ENCODE results near the gene SLTM. TPM values are rescaled to one million over a fixed set of nuclear protein-coding genes. Genes with fewer than 3 reads are reported as not detected.

SLTM gene
- polyA plus RNA-seq, 1 donor (not counting 4 experiments of a cell fraction or from before 2014, with no cell fraction given), result 58.9 TPM

DNA sequence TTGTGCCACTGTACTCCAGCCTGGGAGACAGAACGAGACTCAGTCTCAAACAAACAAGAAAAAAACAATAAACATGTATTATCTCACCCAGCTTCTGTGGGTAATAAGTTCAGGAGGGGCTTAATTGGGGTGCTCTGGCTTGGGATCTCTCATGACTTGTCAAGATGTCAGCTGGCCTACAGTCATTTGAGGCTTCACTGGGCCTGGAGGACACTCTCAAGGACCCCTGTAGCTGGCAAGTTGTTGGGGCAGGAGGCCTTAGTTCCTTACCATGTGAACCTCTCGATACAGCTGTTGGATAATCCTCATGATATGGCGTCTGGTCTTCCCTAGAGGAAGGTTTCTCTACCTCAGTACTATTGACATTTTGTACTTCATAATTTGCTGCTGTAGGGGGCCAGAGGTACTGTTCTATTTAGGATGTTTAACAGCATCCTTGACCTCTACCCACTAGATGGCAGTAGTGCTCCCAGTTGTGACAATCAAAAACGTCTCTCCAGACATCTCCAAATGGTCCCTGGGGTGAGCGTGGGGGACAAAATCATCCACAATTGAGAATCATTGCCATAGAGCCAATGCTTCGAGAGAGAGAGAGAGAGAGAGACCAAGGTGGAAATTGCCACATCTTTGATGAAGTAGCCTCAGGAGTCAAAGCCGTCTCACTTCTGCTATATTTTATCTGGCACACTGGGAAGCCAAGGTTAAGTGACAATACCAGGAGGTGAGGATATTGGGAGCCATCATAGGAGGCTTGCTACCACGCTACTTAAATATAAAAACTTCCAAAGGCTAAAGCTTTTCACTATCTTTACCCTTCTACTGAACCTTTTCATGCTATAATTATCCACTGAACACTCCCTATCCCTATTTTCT, 23.9 kb upstream of the SLTM start:
- Histone ChIP-seq H3K4me2 (ENCODE audit: control insufficient read depth, extremely low read depth, insufficient read depth, low read depth, low read length) (no peak overlapping the region), H3K9me3 (ENCODE audit: control insufficient read depth, low read depth, low read length) (no peaks in the 10 kb centered on the region), H3K4me1 (ENCODE audit: control insufficient read depth, extremely low read depth, insufficient read depth, low read length) (peaks cover 7% of the 10 kb centered on the region), H3K27ac (ENCODE audit: control insufficient read depth, insufficient read depth, low read length) (no peak overlapping the region), H3K9me1 (ENCODE audit: control insufficient read depth, extremely low read depth, insufficient read depth, low read length) (no peaks in the 10 kb centered on the region), H2AFZ (ENCODE audit: control insufficient read depth, low read length) (no peak overlapping the region), H3K79me2 (ENCODE audit: control insufficient read depth, insufficient read depth, low read length) (no peaks in the 10 kb centered on the region), H3K36me3 (ENCODE audit: control insufficient read depth in 2 of 2, extremely low read depth in 1 of 2, insufficient read depth in 2 of 2, low read length in 2 of 2) (no peaks in the 10 kb centered on the region), H3K4me3 (ENCODE audit: control insufficient read depth in 2 of 3, extremely low read depth in 1 of 3, insufficient read depth in 2 of 3, low read depth in 1 of 3, low read length in 3 of 3) (no peak overlapping the region), H4K20me1 (ENCODE audit: control insufficient read depth, extremely low read depth, insufficient read depth, low read length) (no peaks in the 10 kb centered on the region), H3K27me3 (ENCODE audit: control insufficient read depth, extremely low read depth, insufficient read depth, low read length) (no peaks in the 10 kb centered on the region), H3K9ac (ENCODE audit: control insufficient read depth, extremely low read depth, insufficient read depth, low read length) (no peak overlapping the region)
- DNase-seq (ENCODE audit: low read depth, low spot score) (no peak), FAIRE-seq (peak; percentile 84)
- dilution Hi-C loops (cut with MboI; ENCODE audit: extremely low pct_ligation_motif_present, low sequenced_read_pairs), result no loop called here
- TF ChIP-seq, protein P1, sequence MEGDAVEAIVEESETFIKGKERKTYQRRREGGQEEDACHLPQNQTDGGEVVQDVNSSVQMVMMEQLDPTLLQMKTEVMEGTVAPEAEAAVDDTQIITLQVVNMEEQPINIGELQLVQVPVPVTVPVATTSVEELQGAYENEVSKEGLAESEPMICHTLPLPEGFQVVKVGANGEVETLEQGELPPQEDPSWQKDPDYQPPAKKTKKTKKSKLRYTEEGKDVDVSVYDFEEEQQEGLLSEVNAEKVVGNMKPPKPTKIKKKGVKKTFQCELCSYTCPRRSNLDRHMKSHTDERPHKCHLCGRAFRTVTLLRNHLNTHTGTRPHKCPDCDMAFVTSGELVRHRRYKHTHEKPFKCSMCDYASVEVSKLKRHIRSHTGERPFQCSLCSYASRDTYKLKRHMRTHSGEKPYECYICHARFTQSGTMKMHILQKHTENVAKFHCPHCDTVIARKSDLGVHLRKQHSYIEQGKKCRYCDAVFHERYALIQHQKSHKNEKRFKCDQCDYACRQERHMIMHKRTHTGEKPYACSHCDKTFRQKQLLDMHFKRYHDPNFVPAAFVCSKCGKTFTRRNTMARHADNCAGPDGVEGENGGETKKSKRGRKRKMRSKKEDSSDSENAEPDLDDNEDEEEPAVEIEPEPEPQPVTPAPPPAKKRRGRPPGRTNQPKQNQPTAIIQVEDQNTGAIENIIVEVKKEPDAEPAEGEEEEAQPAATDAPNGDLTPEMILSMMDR (optimal IDR thresholded peaks at IDR 0.05 in 1 of 3, IDR thresholded peaks at IDR 0.05 in 1 of 3, conservative IDR thresholded peaks at IDR 0.05 in 1 of 3; ENCODE audit: extremely low read depth in 1 of 3, insufficient read depth in 2 of 3, low read length in 3 of 3), result peak; percentile 72 to 91 (median 78)
- TF ChIP-seq EZH2 (IDR thresholded peaks at IDR 0.05; ENCODE audit: low read length), result no peak

- Histone ChIP-seq H3K4me2 (ENCODE audit: control insufficient read depth, extremely low read depth, insufficient read depth, low read depth, low read length) (peak overlapping the region; percentile 83), H3K27me3 (ENCODE audit: control insufficient read depth, extremely low read depth, insufficient read depth, low read length) (no peaks in the 10 kb centered on the region), H3K79me2 (ENCODE audit: control insufficient read depth, insufficient read depth, low read length) (no peaks in the 10 kb centered on the region), H3K36me3 (ENCODE audit: control insufficient read depth in 2 of 2, extremely low read depth in 1 of 2, insufficient read depth in 2 of 2, low read length in 2 of 2) (no peaks in the 10 kb centered on the region), H3K4me1 (ENCODE audit: control insufficient read depth, extremely low read depth, insufficient read depth, low read length) (peaks cover 24% of the 10 kb centered on the region), H3K27ac (ENCODE audit: control insufficient read depth, insufficient read depth, low read length) (peak overlapping the region; percentile 39), H3K9me1 (ENCODE audit: control insufficient read depth, extremely low read depth, insufficient read depth, low read length) (no peaks in the 10 kb centered on the region), H3K9ac (ENCODE audit: control insufficient read depth, extremely low read depth, insufficient read depth, low read length) (no peak overlapping the region), H2AFZ (ENCODE audit: control insufficient read depth, low read length) (peak overlapping the region; percentile 45), H3K4me3 (ENCODE audit: control insufficient read depth in 2 of 3, extremely low read depth in 1 of 3, insufficient read depth in 2 of 3, low read depth in 1 of 3, low read length in 3 of 3) (no peak overlapping the region), H3K9me3 (ENCODE audit: control insufficient read depth, low read depth, low read length) (no peaks in the 10 kb centered on the region), H4K20me1 (ENCODE audit: control insufficient read depth, extremely low read depth, insufficient read depth, low read length) (no peaks in the 10 kb centered on the region)
- peak; percentile 97 for FAIRE-seq
- TF ChIP-seq, protein P1 (optimal IDR thresholded peaks at IDR 0.05 in 1 of 3, IDR thresholded peaks at IDR 0.05 in 1 of 3, conservative IDR thresholded peaks at IDR 0.05 in 1 of 3; ENCODE audit: extremely low read depth in 1 of 3, insufficient read depth in 2 of 3, low read length in 3 of 3), result no peak
- TF ChIP-seq EZH2 (IDR thresholded peaks at IDR 0.05; ENCODE audit: low read length), result no peak
- no peak for DNase-seq (ENCODE audit: low read depth, low spot score)
- dilution Hi-C loops (cut with MboI; ENCODE audit: extremely low pct_ligation_motif_present, low sequenced_read_pairs), result no loop called here
Measured at GRCh38 chr15:58952751-58953150, 19.3 kb upstream of the SLTM start.

All from keratinocyte (primary cell).